SH-SY5Y (cell line): ENCODE results near the gene AP2B1.

Source experiments
- GATA2 ChIP-seq: IDR thresholded peaks from 2 replicates; pipeline ENCODE4 v1.6.1; 2011; ENCODE audit warnings: mild to moderate bottlenecking, low read depth, low read length
- GATA3 ChIP-seq: IDR thresholded peaks from 2 replicates; pipeline ENCODE4 v1.6.1; 2011; ENCODE audit warnings: low read depth, mild to moderate bottlenecking, low read length, moderate library complexity

DNA sequence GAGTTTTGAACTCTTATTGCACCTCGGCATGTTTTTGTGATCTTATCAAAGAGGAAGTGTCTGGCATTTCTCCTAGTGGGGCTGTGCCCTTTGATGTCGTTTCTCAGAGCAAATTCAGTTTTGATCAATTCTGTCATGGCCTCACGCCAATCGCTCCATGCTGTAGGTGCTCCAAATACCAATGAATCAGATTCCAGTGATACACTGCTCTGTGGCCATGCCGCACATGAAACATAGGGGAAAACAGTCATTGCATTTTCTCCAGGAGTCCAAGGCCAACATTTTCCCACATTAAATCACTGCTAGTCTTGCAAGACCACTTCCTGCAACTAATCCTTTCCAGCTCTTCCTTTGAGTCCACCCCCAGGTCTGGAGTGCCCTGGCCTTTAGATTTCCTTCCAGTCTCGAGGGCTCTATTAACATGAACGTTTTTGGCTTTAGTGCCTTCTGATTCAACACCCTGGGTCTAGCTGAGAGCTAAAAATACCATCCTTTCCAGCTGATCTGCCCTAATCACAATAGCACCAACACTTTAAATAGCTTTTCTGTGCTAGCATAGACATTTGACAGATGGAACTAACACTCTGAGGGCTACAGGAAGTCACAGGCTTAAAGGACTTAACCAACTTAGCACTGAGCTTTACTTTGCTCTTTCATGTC, 126.1 kb downstream of the AP2B1 start:
- TF ChIP-seq GATA2 (peak; percentile 57; the same call in 1 of the 2 replicates), GATA3 (no peak)
